Neutrophil (primary cell): Measurements from ENCODE around the gene LYPD1.

Experiments used
- H3K27ac ChIP-seq: fragments of 200-600 bp; sonication (generic); 2 replicates; pipeline ENCODE4 v1.5.1; 2016; ENCODE audit warnings: mild to moderate bottlenecking, moderate library complexity
- H3K27me3 ChIP-seq: fragments of 200-600 bp; sonication (generic); 2 replicates; pipeline ENCODE4 v1.6.0; 2016; ENCODE audit warnings: mild to moderate bottlenecking
- H3K36me3 ChIP-seq: fragments of 200-600 bp; sonication (generic); 2 replicates; pipeline ENCODE4 v1.5.1; 2017
- H3K4me1 ChIP-seq, 2 experiments: fragments of 200-600 bp in 1 of 2; sonication (generic) in 1 of 2; 1 replicate in 1 of 2; 2 replicates in 1 of 2; pipeline versions ENCODE4 v1.5.1 to v1.6.1; 2013 to 2016; ENCODE audit warnings: low read depth in 1 of 2, low read length in 1 of 2, mild to moderate bottlenecking in 1 of 2, moderate library complexity in 1 of 2; ENCODE audit not compliant: control insufficient read depth in 1 of 2, insufficient read depth in 1 of 2
- H3K4me3 ChIP-seq, 2 experiments: fragments of 200-600 bp in 1 of 2; sonication (generic) in 1 of 2; 1 replicate in 1 of 2; 2 replicates in 1 of 2; pipeline ENCODE4 v1.5.1; 2013 to 2016; ENCODE audit warnings: low read depth in 1 of 2, low read length in 1 of 2, mild to moderate bottlenecking in 1 of 2, moderate library complexity in 1 of 2
- H3K9me3 ChIP-seq: fragments of 200-600 bp; sonication (generic); 2 replicates; pipeline ENCODE4 v1.5.1; 2016
- TF ChIP-seq, protein P1 (sequence below): fragments of 200-600 bp; sonication (generic); IDR thresholded peaks from 2 replicates; pipeline ENCODE4 v1.5.1; 2016; ENCODE audit warnings: antibody characterized with exemption

The LYPD1 gene

DNA sequence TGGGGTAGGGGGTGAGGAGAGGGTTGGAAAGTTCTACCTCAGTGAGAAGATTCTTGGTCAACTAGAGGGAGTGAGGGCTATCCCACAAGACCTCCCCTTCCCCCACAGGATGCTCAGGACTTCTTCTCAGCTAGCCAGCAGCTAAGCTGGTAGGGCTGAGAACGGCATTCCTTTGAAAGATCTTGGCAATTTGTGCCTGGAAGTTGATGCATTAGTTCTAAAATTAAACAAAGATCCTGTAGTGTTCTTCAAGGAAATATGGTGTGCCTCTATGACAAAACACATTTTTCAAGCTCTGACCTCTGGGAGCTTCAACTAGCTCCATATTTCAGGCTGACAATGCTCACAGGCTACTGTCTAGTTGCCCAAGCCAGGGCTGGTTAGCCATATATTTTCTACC is 2.3 kb downstream of the LYPD1 start:
- no peaks in the 10 kb centered on the region for H3K4me1 ChIP-seq
- TF ChIP-seq, protein P1, sequence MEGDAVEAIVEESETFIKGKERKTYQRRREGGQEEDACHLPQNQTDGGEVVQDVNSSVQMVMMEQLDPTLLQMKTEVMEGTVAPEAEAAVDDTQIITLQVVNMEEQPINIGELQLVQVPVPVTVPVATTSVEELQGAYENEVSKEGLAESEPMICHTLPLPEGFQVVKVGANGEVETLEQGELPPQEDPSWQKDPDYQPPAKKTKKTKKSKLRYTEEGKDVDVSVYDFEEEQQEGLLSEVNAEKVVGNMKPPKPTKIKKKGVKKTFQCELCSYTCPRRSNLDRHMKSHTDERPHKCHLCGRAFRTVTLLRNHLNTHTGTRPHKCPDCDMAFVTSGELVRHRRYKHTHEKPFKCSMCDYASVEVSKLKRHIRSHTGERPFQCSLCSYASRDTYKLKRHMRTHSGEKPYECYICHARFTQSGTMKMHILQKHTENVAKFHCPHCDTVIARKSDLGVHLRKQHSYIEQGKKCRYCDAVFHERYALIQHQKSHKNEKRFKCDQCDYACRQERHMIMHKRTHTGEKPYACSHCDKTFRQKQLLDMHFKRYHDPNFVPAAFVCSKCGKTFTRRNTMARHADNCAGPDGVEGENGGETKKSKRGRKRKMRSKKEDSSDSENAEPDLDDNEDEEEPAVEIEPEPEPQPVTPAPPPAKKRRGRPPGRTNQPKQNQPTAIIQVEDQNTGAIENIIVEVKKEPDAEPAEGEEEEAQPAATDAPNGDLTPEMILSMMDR = no peak
- H3K4me3 ChIP-seq = no peak overlapping the region
- H3K27me3 ChIP-seq = peaks cover 67% of the 10 kb centered on the region
- no peak overlapping the region for H3K27ac ChIP-seq
- no peaks in the 10 kb centered on the region for H3K36me3 ChIP-seq
- no peaks in the 10 kb centered on the region for H3K9me3 ChIP-seq

DNA sequence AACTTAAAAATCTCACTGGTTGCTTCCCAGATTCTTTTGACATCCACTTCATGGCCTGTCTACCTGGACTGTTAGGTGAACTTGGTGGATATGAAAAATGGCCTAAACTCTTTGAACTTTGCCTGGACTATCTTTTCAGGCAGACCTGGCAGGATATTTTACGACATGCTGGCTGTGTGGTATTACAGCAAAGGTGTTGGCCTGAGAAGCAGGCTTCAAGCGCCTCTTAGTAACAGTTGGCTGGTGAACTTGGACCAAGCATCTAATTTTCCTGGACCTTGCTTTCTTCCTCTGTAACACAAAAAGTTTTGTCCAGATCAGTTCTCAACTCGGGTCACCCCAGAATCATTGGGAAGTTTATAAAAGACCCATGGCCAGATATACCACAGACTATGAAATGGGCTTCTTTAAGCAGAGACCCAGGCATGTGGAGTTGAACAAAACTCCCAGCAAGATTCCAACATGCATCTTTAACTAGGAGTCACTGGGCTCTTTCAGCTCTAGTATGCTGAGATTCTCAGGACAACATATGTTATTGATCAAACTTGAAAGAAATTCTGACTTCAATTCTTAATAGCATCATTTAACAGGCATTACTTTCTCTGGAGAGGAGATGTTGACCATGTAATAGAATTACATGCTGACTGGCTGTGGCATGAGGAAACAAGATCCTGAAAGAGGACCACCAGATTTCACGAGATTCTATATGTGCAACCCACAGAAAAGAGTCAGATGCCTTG is 4.4 kb downstream of the LYPD1 start:
- peaks cover 46% of the 10 kb centered on the region for H3K27me3 ChIP-seq
- H3K36me3 ChIP-seq = no peaks in the 10 kb centered on the region

DNA sequence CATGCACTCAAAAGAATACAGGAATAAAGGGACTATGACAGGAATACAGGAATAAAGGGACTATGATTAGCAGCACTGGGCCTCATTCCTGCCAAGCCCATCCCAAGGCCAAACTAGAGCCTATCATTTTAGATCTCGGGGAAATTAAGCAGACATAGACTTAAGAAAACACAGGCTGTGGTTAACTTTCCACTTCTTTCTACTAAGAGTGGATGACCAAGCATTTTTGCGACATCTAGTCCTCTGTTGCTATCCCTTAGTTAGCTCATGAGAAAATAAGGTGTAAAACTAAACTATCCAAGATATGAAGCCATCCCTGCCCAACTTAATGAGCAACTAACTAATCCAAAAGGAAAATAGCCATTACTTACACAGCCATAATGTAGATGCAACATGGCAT is 5.9 kb downstream of the LYPD1 start:
- Histone ChIP-seq H3K36me3 (no peaks in the 10 kb centered on the region), H3K9me3 (no peaks in the 10 kb centered on the region), H3K27ac (no peak overlapping the region), H3K4me1 (no peaks in the 10 kb centered on the region), H3K4me3 (no peak overlapping the region), H3K27me3 (peaks cover 31% of the 10 kb centered on the region)
- TF ChIP-seq, protein P1 = no peak

More for the DNA sequence above, 4.4 kb downstream of the LYPD1 start:
- TF ChIP-seq, protein P1 = no peak
- no peak overlapping the region for H3K4me3 ChIP-seq
- no peak overlapping the region for H3K27ac ChIP-seq
- no peaks in the 10 kb centered on the region for H3K4me1 ChIP-seq
- H3K9me3 ChIP-seq = no peaks in the 10 kb centered on the region

DNA sequence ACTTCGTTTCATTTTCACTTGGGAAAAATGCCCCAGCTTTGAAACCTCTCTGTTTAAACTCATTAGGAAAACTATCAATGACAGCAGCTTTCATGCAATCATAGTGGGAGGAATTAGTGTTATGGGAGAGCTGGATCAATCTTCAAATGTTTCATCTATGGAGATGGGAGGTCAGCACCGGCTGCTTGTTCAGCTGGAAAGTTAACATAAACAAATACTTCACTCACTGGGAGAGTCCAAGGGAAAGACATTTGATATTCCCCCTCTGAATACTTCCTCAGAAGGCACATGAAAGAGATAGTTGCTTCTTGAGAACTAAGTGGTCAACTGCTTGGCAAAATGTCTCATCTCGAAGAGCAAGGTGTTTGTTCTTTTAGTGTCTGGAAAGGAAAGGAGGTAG is 7.3 kb downstream of the LYPD1 start:
- no peak overlapping the region for H3K27ac ChIP-seq

DNA sequence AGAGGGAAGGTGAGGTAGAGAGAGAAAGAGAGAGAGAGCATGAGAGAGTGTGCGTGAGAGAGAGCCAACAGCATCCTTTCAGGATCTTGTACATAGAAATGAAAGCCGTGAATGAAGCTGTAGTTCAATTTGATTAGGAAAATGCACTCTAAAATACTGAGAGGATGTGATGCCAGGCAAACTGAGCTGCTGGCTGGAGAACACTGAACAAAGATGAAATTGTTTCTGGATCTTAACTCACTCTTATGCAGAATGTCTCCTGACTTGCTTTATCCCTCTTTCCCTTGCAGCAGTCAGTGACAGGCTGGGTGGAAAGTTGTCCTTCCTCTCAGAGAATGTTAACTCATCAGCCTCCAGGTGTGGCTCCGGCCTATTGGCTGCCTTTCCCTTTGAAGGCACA is 10.7 kb downstream of the LYPD1 start:
- H3K4me3 ChIP-seq = no peak overlapping the region
- no peaks in the 10 kb centered on the region for H3K4me1 ChIP-seq
- H3K36me3 ChIP-seq = no peaks in the 10 kb centered on the region
- no peaks in the 10 kb centered on the region for H3K27me3 ChIP-seq
- no peak overlapping the region for H3K27ac ChIP-seq
- H3K9me3 ChIP-seq = no peaks in the 10 kb centered on the region
- TF ChIP-seq, protein P1 = no peak

More for the DNA sequence above, 7.3 kb downstream of the LYPD1 start:
- peaks cover 17% of the 10 kb centered on the region for H3K27me3 ChIP-seq
- no peaks in the 10 kb centered on the region for H3K9me3 ChIP-seq
- no peak overlapping the region for H3K4me3 ChIP-seq
- no peaks in the 10 kb centered on the region for H3K36me3 ChIP-seq
- H3K4me1 ChIP-seq = no peaks in the 10 kb centered on the region
- TF ChIP-seq, protein P1 = no peak
